Thymus (tissue), 11 donors: ENCODE data around the gene ITFG1. TPM values are rescaled to one million over a fixed set of nuclear protein-coding genes. Genes with fewer than 3 reads are reported as not detected.
"Not testable (repeated sequence)": the region's sequence is repeated elsewhere in the genome, so short reads cannot be mapped to it uniquely, and the experiment has no call there.

Experiments used
- DNase-seq, 9 donors: peaks; one replicate each; pipeline ENCODE4 v3.0.0-alpha.2; 2013; ENCODE audit warnings: low spot score in 9 of 9, low read depth in 6 of 9, missing footprints in 1 of 9
- H3K27ac ChIP-seq, 2 donors: one replicate each; pipeline ENCODE4 v1.5.1; 2013; ENCODE audit warnings: control low read depth in 1 of 2, low read depth in 1 of 2, low read length in 1 of 2, mild to moderate bottlenecking in 1 of 2, moderate library complexity in 1 of 2
- H3K27me3 ChIP-seq, 2 donors: one replicate each; pipeline ENCODE4 v1.5.1; 2013; ENCODE audit warnings: low read length in 1 of 2; ENCODE audit not compliant: control insufficient read depth in 2 of 2, insufficient read depth in 1 of 2
- H3K36me3 ChIP-seq, 2 donors: one replicate each; pipeline ENCODE4 v1.5.1; 2013; ENCODE audit warnings: low read length in 1 of 2, mild to moderate bottlenecking in 1 of 2, moderate library complexity in 1 of 2; ENCODE audit not compliant: control insufficient read depth in 2 of 2, insufficient read depth in 2 of 2
- H3K4me1 ChIP-seq, 2 donors: one replicate each; pipeline ENCODE4 v1.5.1; 2013; ENCODE audit warnings: low read length in 2 of 2; ENCODE audit not compliant: control insufficient read depth in 2 of 2, insufficient read depth in 2 of 2
- H3K4me3 ChIP-seq, 2 donors: one replicate each; pipeline ENCODE4 v1.5.1; 2013; ENCODE audit warnings: low read length in 2 of 2, control low read depth in 1 of 2, mild to moderate bottlenecking in 1 of 2
- H3K9me3 ChIP-seq, 2 donors: one replicate each; pipeline ENCODE4 v1.5.1; 2013; ENCODE audit warnings: low read length in 1 of 2, mild to moderate bottlenecking in 1 of 2; ENCODE audit not compliant: control insufficient read depth in 2 of 2, insufficient read depth in 1 of 2
- whole genome bisulfite sequencing: extraction: QIAGEN DNeasy Blood & Tissue Kit; methylation state at CpG from one replicate; pipeline ENCODE4 v1.1.7; 2013; 5-methylcytosine and 5-hydroxymethylcytosine counted together
- polyA plus RNA-seq: library from polyadenylated mRNA; stranded (reverse); fragments of 200-250 nt; gene quantifications from one replicate; pipeline ENCODE4 v1.2.3, GENCODE V29; 2013
- total RNA-seq: library from RNA; stranded (reverse); fragments of 120-200 nt; gene quantifications from one replicate; pipeline ENCODE4 v1.2.4, GENCODE V29; 2013
- donor health status: healthy.

Gene ITFG1
- total and polyA plus RNA-seq, 2 donors, result 28.8 to 36.6 TPM

DNA sequence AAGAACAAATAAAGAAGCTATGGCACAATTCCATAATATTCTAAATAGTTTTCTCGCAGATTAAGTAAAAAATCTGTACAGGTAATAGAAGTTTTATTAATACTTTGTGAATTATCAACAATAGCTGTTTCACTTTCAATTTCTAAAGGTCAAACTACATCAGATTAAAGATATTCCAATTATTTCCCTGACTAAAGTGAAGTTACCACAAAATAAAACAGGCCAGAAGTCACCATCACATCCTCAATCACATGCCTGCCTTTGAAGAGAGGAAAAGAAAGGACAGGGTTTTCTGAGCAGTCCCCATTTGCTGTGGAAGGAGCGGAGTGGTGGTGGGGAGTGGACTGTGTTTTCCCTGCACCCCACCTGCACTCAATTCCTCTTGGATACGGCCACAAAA is 11.1 kb downstream of the ITFG1 start:
- Histone ChIP-seq H3K27me3 (no peaks in the 10 kb centered on the region), H3K27ac (no peak overlapping the region), H3K36me3 (peaks cover 7 to 22% of the 10 kb centered on the region in 2 donors)

DNA sequence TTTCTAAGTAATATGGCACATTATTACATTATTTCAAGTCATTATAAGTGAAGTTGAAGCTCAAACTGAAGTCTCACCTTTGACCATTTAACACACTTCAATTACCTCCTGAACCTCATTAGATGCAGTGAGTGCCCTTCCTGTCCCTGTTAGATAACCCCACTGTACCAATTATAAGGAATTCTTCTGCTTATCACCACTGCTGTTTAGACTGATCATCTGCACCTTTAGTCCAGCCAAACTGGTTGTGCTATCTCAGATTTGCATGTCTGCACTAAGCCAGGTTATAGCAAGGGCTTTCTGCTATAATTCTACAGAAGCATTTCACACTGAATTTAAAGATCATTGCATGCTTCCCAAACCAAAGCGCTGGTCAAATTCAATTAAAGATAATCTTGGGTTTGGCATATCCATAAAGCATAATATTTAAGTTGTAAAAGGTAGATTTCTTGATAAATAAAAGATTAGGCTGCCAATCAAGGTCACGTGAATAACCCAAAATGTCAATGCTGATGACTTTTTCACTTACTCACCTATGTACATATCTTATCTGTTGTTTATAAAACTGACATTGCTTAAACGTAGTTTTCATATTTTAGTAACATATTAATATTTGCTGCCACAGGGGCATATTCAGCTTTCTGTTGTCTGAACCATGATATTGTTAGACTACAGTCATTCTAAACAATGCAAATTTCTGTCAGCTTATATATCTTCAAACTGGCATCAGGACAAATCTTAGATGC is 11.9 kb downstream of the ITFG1 start:
- H3K27me3 ChIP-seq, result no peaks in the 10 kb centered on the region
- no peaks in the 10 kb centered on the region for H3K9me3 ChIP-seq
- DNase-seq, result no peak
- H3K27ac ChIP-seq, result no peak overlapping the region
- H3K36me3 ChIP-seq, result peaks cover 7 to 21% of the 10 kb centered on the region in 2 donors
- H3K4me1 ChIP-seq, result no peaks in the 10 kb centered on the region
- WGBS, result 97% methylated on average over 3 of the region's 3 CpGs
- H3K4me3 ChIP-seq, result no peak overlapping the region

More for the DNA sequence above, 11.1 kb downstream of the ITFG1 start:
- DNase-seq, result no peak
- WGBS, result 97% methylated on average over 3 of the region's 3 CpGs
- Histone ChIP-seq H3K4me1 (no peaks in the 10 kb centered on the region), H3K9me3 (no peaks in the 10 kb centered on the region), H3K4me3 (no peak overlapping the region)

DNA sequence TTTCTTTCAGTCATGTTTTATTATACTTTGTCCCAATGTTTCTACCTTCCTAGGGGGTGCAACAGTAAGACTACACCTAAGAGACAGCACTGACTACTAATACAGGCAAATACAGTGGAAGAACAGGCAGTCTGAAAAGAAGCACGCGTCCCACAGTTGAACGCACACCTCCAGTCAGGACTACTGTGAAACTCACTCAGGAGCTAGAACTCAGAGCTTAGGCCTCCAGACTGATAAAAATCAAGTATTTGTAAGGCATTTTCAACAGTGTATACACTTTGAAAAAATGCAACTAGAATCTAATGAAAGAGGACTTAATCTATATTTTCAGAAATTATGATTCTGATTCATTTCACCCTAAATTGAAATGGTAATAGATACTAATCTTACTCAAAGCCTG is 14.4 kb downstream of the ITFG1 start:
- Histone ChIP-seq H3K4me3 (no peak overlapping the region), H3K9me3 (no peaks in the 10 kb centered on the region), H3K27me3 (no peaks in the 10 kb centered on the region), H3K36me3 (peaks cover 4 to 11% of the 10 kb centered on the region in 2 donors), H3K27ac (no peak overlapping the region), H3K4me1 (no peaks in the 10 kb centered on the region)
- WGBS, result 99% methylated on average over 3 of the region's 3 CpGs
- DNase-seq, result no peak

DNA sequence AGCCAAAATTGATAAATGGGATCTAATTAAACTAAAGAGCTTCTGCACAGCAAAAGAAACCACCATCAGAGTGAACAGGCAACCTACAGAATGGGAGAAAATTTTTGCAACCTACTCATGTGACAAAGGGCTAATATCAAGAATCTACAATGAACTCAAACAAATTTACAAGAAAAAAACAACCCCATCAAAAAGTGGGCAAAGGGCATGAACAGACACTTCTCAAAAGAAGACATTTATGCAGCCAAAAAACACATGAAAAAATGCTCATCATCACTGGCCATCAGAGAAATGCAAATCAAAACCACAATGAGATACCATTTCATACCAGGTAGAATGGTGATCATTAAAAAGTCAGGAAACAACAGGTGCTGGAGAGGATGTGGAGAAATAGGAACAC is 18.0 kb downstream of the ITFG1 start:
- H3K36me3 ChIP-seq, H3K27me3 ChIP-seq: not testable (repeated sequence)

DNA sequence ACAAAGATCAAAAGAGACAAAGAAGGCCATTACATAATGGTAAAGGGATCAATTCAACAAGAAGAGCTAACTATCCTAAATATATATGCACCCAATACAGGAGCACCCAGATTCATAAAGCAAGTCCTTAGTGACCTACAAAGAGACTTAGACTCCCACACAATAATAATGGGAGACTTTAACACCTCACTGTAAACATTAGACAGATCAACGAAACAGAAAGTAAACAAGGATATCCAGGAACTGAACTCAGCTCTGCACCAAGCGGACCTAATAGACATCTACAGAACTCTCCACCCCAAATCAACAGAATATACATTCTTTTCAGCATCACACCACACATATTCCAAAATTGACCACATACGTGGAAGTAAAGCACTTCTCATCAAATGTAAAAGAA is 20.8 kb downstream of the ITFG1 start:
- WGBS, result 97% methylated on average over 3 of the region's 3 CpGs
- H3K36me3 ChIP-seq, H3K4me1 ChIP-seq, H3K4me3 ChIP-seq, H3K27me3 ChIP-seq, H3K9me3 ChIP-seq, DNase-seq, H3K27ac ChIP-seq: not testable (repeated sequence)

More for the DNA sequence above, 18.0 kb downstream of the ITFG1 start:
- not testable (repeated sequence) for H3K9me3 ChIP-seq, DNase-seq, H3K4me3 ChIP-seq, H3K4me1 ChIP-seq, H3K27ac ChIP-seq

DNA sequence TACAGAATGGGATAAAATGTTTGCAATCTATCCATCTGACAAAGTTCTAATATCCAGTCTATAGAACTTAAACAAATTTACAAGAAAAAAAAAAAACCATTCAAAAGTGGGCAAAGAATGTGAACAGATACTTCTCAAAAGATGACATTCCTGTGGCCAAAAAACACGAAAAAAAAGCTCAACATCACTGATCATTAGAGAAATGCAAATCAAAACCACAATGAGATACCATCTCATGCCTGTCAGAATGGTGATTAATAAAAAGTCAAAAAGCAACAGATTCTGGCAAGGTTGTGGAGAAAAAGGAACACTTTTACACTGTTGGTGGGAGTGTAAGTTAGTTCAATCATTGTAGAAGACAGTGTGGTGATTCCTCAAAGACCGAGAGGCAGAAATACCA is 26.6 kb downstream of the ITFG1 start:
- not testable (repeated sequence) for H3K4me1 ChIP-seq, H3K27me3 ChIP-seq, H3K27ac ChIP-seq, H3K4me3 ChIP-seq, H3K9me3 ChIP-seq, H3K36me3 ChIP-seq, DNase-seq
- WGBS, result 87% methylated on average over 2 of the region's 2 CpGs

DNA sequence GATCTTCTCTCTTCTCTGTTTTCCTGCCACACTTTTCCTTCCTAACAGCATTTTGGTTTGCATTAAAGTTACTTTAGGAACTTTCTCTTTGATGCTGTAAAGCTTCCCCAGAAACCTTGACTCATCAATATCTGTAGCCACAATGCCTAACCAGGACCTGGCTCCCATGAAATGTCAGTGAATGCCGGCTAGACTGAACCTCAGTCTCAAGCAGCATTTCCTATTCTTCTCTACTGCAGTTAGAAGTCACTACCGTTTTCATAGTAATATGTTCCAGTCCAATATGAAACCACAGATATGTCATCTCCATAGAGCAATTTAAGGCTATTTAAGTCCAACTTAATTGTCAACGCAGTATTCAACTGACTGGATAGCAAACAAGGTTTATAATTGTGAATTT is 28.9 kb downstream of the ITFG1 start:
- DNase-seq, result no peak
- Histone ChIP-seq H3K4me3 (no peak overlapping the region), H3K36me3 (no peaks in the 10 kb centered on the region), H3K4me1 (no peaks in the 10 kb centered on the region), H3K27me3 (no peaks in the 10 kb centered on the region), H3K27ac (no peak overlapping the region), H3K9me3 (no peaks in the 10 kb centered on the region)
- WGBS, result 93% methylated on average over 3 of the region's 3 CpGs

DNA sequence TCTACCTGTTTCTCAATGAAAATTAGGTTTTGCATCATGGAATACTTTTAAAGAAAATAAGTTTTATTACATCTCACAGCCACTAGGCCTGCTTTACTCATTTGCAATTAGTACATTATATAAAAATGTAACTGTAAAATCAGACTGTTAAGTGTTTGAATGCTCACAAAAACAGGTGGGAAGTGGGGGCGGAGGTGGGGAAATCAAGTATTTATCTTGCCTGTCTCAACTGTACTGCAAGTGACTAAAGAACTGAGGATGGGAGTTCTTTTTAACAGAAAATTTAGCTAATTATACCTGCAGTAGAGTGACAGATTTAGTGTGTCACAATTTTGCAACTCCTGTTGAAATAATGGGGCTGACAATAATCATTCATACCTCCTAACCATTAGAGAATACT is 34.1 kb downstream of the ITFG1 start:
- no peak for DNase-seq
- H3K9me3 ChIP-seq, result no peaks in the 10 kb centered on the region
- no peak overlapping the region for H3K4me3 ChIP-seq
- no peaks in the 10 kb centered on the region for H3K4me1 ChIP-seq
- H3K27me3 ChIP-seq, result no peaks in the 10 kb centered on the region
- H3K36me3 ChIP-seq, result peaks cover 8 to 10% of the 10 kb centered on the region in 2 donors
- no peak overlapping the region for H3K27ac ChIP-seq
- 99% methylated on average over 1 of the region's 1 CpG for WGBS

DNA sequence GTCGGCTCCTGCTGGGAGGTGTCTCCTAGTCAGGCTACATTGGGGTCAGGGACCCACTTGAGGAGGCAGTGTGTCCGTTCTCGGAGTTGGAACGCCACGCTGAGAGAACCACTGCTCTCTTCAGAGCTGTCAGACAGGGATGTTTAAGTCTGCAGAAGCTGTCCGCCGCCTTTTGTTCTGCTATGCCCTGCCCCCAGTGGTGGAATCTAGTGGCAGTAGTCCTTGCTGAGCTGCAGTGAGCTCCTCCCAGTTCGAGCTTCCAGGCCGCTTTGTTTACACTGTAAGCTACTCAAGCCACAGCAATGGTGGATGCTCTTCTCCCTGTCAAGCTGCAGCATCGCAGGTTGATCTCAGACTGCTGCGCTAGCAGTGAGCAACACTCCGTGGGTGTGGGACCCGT is 36.0 kb downstream of the ITFG1 start:
- Histone ChIP-seq H3K9me3 (no peaks in the 10 kb centered on the region), H3K4me1 (no peaks in the 10 kb centered on the region), H3K27ac (no peak overlapping the region), H3K4me3 (no peak overlapping the region), H3K36me3 (peaks cover 8 to 12% of the 10 kb centered on the region in 2 donors), H3K27me3 (no peaks in the 10 kb centered on the region)
- DNase-seq, result no peak
- WGBS, result 94% methylated on average over 13 of the region's 13 CpGs
